ENCODE measurements around the gene FOLH1.
"Not testable (repeated sequence)": the region's sequence is repeated elsewhere in the genome, so short reads cannot be mapped to it uniquely, and the experiment has no call there.

DNA sequence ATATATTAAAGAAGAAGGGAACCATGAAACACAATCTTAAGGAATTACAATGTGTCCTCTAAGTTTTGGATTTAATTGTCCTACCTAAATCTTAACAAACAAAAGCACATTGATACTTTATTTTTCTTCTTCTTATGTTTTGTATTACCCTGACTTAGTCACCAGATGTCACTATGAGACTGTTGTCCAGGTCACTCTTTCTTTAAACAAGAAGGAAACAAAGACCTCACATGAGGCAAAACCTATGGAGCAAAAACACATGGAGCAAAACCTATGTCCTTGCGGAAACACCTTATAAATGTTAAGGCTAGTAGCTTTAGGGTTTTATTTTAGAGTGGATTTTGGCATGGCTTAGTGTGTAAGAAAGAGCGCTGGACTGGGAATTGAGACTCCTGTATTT, 20.7 kb upstream of the FOLH1 start:
- not testable (repeated sequence) for TF ChIP-seq EZH2phosphoT487 (IDR thresholded peaks at IDR 0.05; ENCODE audit: insufficient read depth, low read depth); EZH2 (IDR thresholded peaks at IDR 0.05; ENCODE audit: insufficient read depth, poor library complexity, severe bottlenecking)
